ENCODE measurements around the gene TGFB1. TPM values are rescaled to one million over a fixed set of nuclear protein-coding genes. Genes with fewer than 3 reads are reported as not detected.

The TGFB1 gene
- polyA plus RNA-seq, 1 of the 3 experiments (the other 2 are of a cell fraction) = 25.5 TPM

- TF ChIP-seq CTCF (IDR thresholded peaks at IDR 0.05) = no peak
Observed at GRCh38 chr19:41398598-41398997, 44.9 kb upstream of the TGFB1 start (continued).

GRCh38 chr19:41398050-41398418 lies 44.3 kb upstream of the TGFB1 start:
- no peaks in the 10 kb centered on the region for H3K36me3 ChIP-seq (replicated peaks in 1 of 2; ENCODE audit: control insufficient read depth in 1 of 2, insufficient read depth in 2 of 2, low read length in 1 of 2)
- H3F3A ChIP-seq (replicated peaks; ENCODE audit: insufficient read depth) = no peaks in the 10 kb centered on the region
- CTCF ChIA-PET = interaction anchor here (0.7 kb wide), 1 partner anchor 15 kb away, joined by 3 read pairs; no protein-coding TSS in a partner anchor
- POLR2A ChIA-PET = no interaction called here
- peak overlapping the region; percentile 86 to 90; a peak in 2 of 4 replicates for H3K27ac ChIP-seq (ENCODE audit: low read depth in 2 of 2, low read length in 1 of 2)
- DNase-seq = no peak
- H3K79me2 ChIP-seq (ENCODE audit: insufficient read depth) = peaks cover 48% of the 10 kb centered on the region
- peak overlapping the region; percentile 95 for H3K9ac ChIP-seq
- 4% methylated on average over 5 of the region's 5 CpGs for WGBS (ENCODE audit: low lambda C conversion rate)
- H3K4me1 ChIP-seq (ENCODE audit: control insufficient read depth in 1 of 2, insufficient read depth in 2 of 2, low read depth in 1 of 2, low read length in 1 of 2) = peaks cover 5 to 14% of the 10 kb centered on the region in 2 experiments; a peak in 2 of 4 replicates
- no peak for TF ChIP-seq TCF12 (IDR thresholded peaks at IDR 0.05)
- no peak for TF ChIP-seq RAD21 (IDR thresholded peaks at IDR 0.05; ENCODE audit: low read length)
- no peak for TF ChIP-seq MEF2A (IDR thresholded peaks at IDR 0.05; ENCODE audit: borderline replicate concordance, low read depth)
- TF ChIP-seq TAF1 (IDR thresholded peaks at IDR 0.05; ENCODE audit: borderline replicate concordance, low read depth, low read length) = no peak
- TF ChIP-seq FOSL2 (IDR thresholded peaks at IDR 0.05; ENCODE audit: borderline replicate concordance, low read depth) = no peak
- no peak for TF ChIP-seq RCOR1 (IDR thresholded peaks at IDR 0.05; ENCODE audit: low read length)
- TF ChIP-seq TEAD4 (IDR thresholded peaks at IDR 0.05; ENCODE audit: borderline replicate concordance, insufficient read depth) = no peak
- no peak for TF ChIP-seq CHD2 (IDR thresholded peaks at IDR 0.05; ENCODE audit: low read length, partially characterized antibody)
- no peak for TF ChIP-seq EP300 (IDR thresholded peaks at IDR 0.05; ENCODE audit: borderline replicate concordance in 1 of 2, low read depth in 1 of 2, low read length in 1 of 2)
- TF ChIP-seq CTCF (IDR thresholded peaks at IDR 0.05) = no peak
- no peak for TF ChIP-seq MAX (IDR thresholded peaks at IDR 0.05; ENCODE audit: low read depth)
- no peak for TF ChIP-seq REST (IDR thresholded peaks at IDR 0.05; ENCODE audit: low read depth, low read length)
- TF ChIP-seq USF2 (IDR thresholded peaks at IDR 0.05; ENCODE audit: borderline replicate concordance, low read depth, low read length) = no peak
- no peak for TF ChIP-seq ZBTB33 (IDR thresholded peaks at IDR 0.05; ENCODE audit: borderline replicate concordance, low read depth)
- H3K27me3 ChIP-seq (ENCODE audit: insufficient read depth) = no peaks in the 10 kb centered on the region
- no peaks in the 10 kb centered on the region for H3K9me2 ChIP-seq
- H3K9me3 ChIP-seq = no peaks in the 10 kb centered on the region
- peak overlapping the region; percentile 79 to 91 for H3K4me3 ChIP-seq (ENCODE audit: low read depth in 2 of 2, low read length in 1 of 2)
- peak overlapping the region; percentile 64 for H2AFZ ChIP-seq (ENCODE audit: low read depth)
- H4K20me1 ChIP-seq (ENCODE audit: insufficient read depth) = no peaks in the 10 kb centered on the region
- peak overlapping the region; percentile 99 for H3K4me2 ChIP-seq

Data from SK-N-SH (cell line).